ENCODE data around the gene SPEF2. TPM values are rescaled to one million over a fixed set of nuclear protein-coding genes. Genes with fewer than 3 reads are reported as not detected.

SPEF2 gene
- total and polyA plus RNA-seq, 10 of the 15 experiments (the other 5 are each of a cell fraction or from before 2014, with no cell fraction given), result 0.03 to 2.0 (median 0.07) TPM; not detected in 3

GRCh38 chr5:35783551-35783950 is 165.9 kb downstream of the SPEF2 start:
- ATAC-seq (no peak), FAIRE-seq (no peak), DNase-seq (ENCODE audit: low read depth, low spot score) (no peak)
- in situ Hi-C loops (cut with MboI), result no loop called here
- H3K27me3 ChIP-seq (replicated peaks in 1 of 2; ENCODE audit: control insufficient read depth in 2 of 2, insufficient read depth in 2 of 2, low read length in 1 of 2), result no peaks in the 10 kb centered on the region
- no TSS peak for BruUV-seq (replicated peaks)
- intact Hi-C loops (cut with micrococcal nuclease; ENCODE audit: unreplicated experiment), result no loop called here
- ChIA-PET RAD21 (ENCODE audit: unreplicated experiment) (interaction anchor here (3.0 kb wide), 1 partner anchor 142 kb away, joined by 17 read pairs; no protein-coding TSS in a partner anchor), SMC1A (ENCODE audit: uncharacterized antibody, unreplicated experiment) (interaction anchor here (0.6 to 10.1 kb wide), 3 partner anchors 11 to 142 kb away, joined by 3 to 276 read pairs (median 9); no protein-coding TSS in a partner anchor), POLR2A (no interaction called here), CTCF (interaction anchor here (0.7 to 10.6 kb wide), 5 partner anchors 29 to 560 kb away, joined by 3 to 359 read pairs (median 4); no protein-coding TSS in a partner anchor)
- no peaks in the 10 kb centered on the region for H3K36me3 ChIP-seq (ENCODE audit: control insufficient read depth in 2 of 2, insufficient read depth in 2 of 2, low read length in 1 of 2)
- no peak overlapping the region for H2AFZ ChIP-seq (ENCODE audit: control insufficient read depth, low read depth, low read length)
- no peaks in the 10 kb centered on the region for H3K79me2 ChIP-seq (ENCODE audit: control insufficient read depth, insufficient read depth, low read length)
- no peak for TF ChIP-seq GATAD2B (conservative IDR thresholded peaks at IDR 0.05; ENCODE audit: low read depth)
- TF ChIP-seq NFYB (IDR thresholded peaks at IDR 0.05; ENCODE audit: insufficient read depth, low read depth, low read length), result no peak
- no peak for TF ChIP-seq E2F8 (IDR thresholded peaks at IDR 0.05; ENCODE audit: low read depth, partially characterized antibody)
- TF ChIP-seq SMAD1 (IDR thresholded peaks at IDR 0.05; ENCODE audit: low read depth, partially characterized antibody), result no peak
- TF ChIP-seq RAD21 (IDR thresholded peaks at IDR 0.05; ENCODE audit: insufficient read depth, low read depth, low read length), result no peak
- no peak for TF ChIP-seq ETV6 (conservative IDR thresholded peaks at IDR 0.05 in 1 of 2, IDR thresholded peaks at IDR 0.05 in 1 of 2; ENCODE audit: borderline replicate concordance in 1 of 2, low read depth in 1 of 2)
- no peak for TF ChIP-seq ZNF622 (IDR thresholded peaks at IDR 0.05)
- no peak for TF ChIP-seq POLR2AphosphoS5 (IDR thresholded peaks at IDR 0.05; ENCODE audit: low read length)
- TF ChIP-seq BRCA1 (IDR thresholded peaks at IDR 0.05; ENCODE audit: low read depth, low read length), result no peak
- no peak for TF ChIP-seq TCF3 (IDR thresholded peaks at IDR 0.05; ENCODE audit: borderline replicate concordance, insufficient read depth, low read depth, low read length)
- TF ChIP-seq HDAC2 (IDR thresholded peaks at IDR 0.05), result no peak
- TF ChIP-seq ZBED1 (IDR thresholded peaks at IDR 0.05; ENCODE audit: borderline replicate concordance), result no peak
- TF ChIP-seq NR2C2 (IDR thresholded peaks at IDR 0.05; ENCODE audit: borderline replicate concordance, control insufficient read depth, insufficient read length, low read depth), result no peak
- no peak for TF ChIP-seq WRNIP1 (IDR thresholded peaks at IDR 0.05; ENCODE audit: borderline replicate concordance, low read depth, low read length)
- no peak overlapping the region for H3K27ac ChIP-seq (ENCODE audit: control insufficient read depth, insufficient read depth)
- WGBS (ENCODE audit: insufficient coverage, insufficient replicate concordance, low lambda C conversion rate, missing lambda C conversion rate), result 45% methylated on average over 1 of the region's 1 CpG
- H3K9ac ChIP-seq (ENCODE audit: control insufficient read depth, insufficient read depth, low read length), result no peak overlapping the region
- H3K4me3 ChIP-seq, result no peak overlapping the region
- no peaks in the 10 kb centered on the region for H3K9me3 ChIP-seq (replicated peaks; ENCODE audit: control insufficient read depth, insufficient read depth, low read length)
- H3K4me2 ChIP-seq (ENCODE audit: control insufficient read depth, insufficient read depth), result no peak overlapping the region
- no peaks in the 10 kb centered on the region for H4K20me1 ChIP-seq (ENCODE audit: control insufficient read depth, insufficient read depth)
- H3K4me1 ChIP-seq (ENCODE audit: control insufficient read depth, insufficient read depth, low read length), result no peaks in the 10 kb centered on the region
